ENCODE results near the gene NPB. TPM values are rescaled to one million over a fixed set of nuclear protein-coding genes. Genes with fewer than 3 reads are reported as not detected.

The NPB gene
- total and polyA plus RNA-seq, 2 of the 8 experiments (the other 6 are each of a cell fraction or from before 2014, with no cell fraction given), result 1.5 to 2.5 TPM

DNA sequence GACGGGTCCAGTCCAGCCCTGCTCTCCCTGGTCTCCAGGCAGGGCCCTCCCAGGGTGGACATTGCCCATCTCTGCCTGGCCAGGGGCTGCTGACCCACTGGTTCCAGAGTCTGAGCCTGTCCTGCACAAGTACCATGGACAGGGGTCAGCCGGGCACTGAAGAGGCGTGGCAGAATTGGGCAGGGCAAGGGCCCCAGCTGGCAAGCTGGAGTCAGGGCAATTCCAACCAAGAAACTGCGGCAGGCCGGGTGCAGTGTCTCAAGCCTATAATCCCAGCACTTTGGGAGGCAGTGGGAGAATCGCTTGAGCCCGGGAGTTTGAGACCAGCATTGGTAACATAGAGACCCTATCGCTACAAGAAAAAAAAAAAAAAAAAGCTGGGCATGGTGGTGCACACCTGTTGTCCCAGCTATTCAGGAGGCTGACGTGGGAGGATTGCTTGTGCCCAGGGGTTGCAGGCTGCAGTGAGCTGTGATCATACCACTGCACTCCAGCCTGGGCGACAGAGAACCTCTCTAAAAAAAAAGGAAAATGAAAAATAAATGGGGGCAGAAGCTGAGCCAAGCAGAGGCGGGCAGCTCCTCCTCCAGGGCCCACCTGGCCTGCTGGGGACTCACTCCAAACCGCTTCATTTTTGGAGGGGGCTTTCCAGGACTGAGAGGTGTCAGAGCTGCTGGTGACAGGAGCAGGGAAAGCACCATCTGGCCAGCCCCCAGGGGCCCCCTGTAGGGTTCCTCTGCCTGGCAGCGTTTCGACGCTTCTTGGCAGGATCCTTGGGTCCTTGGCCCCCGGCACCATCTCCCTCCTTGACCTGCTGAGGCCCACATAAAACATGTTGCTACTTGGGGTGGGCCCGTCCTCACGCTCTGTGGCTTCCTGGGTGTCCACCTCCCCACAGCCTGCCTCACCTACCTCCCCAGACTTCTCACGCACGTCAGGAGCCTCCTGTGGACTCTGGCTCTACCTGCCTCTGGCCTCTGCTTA, 28.4 kb downstream of the NPB start:
- no peak overlapping the region for H3K27ac ChIP-seq (ENCODE audit: low read depth, low read length)
- 85% methylated on average over 20 of the region's 20 CpGs; no CpG with 5 or more reads in 1 of the 2 experiments for WGBS, 2 experiments (ENCODE audit: extremely low coverage in 1 of 2, insufficient coverage in 1 of 2, insufficient read length in 1 of 2, insufficient replicate concordance in 2 of 2, low coverage in 1 of 2, low lambda C conversion rate in 2 of 2, missing lambda C conversion rate in 1 of 2)
- no peak overlapping the region for H3K4ac ChIP-seq (replicated peaks; ENCODE audit: insufficient read length, low read depth, low read length)
- H4K5ac ChIP-seq (ENCODE audit: insufficient read length, low read depth, low read length), result no peak overlapping the region
- H2BK20ac ChIP-seq (ENCODE audit: low read length), result no peak overlapping the region
- H3K27me3 ChIP-seq (replicated peaks in 1 of 4; ENCODE audit: control insufficient read depth in 3 of 4, extremely low read depth in 1 of 4, insufficient read depth in 3 of 4, low read length in 3 of 4), result peaks cover 0 to 12% (median 9%) of the 10 kb centered on the region in 4 experiments; a peak in 4 of 7 replicates
- no peak overlapping the region for H4K8ac ChIP-seq (ENCODE audit: extremely low read depth, insufficient read depth, low read length)
- H3K9me3 ChIP-seq (ENCODE audit: insufficient read depth in 2 of 2, low read depth in 1 of 2, low read length in 1 of 2), result no peaks in the 10 kb centered on the region
- peaks cover 0 to 25% (median 9%) of the 10 kb centered on the region in 4 experiments; a peak in 5 of 8 replicates for H3K36me3 ChIP-seq (ENCODE audit: control insufficient read depth in 2 of 4, insufficient read depth in 4 of 4, low read length in 3 of 4)
- H2BK15ac ChIP-seq (ENCODE audit: low read length), result no peak overlapping the region
- no peak overlapping the region for H3K4me2 ChIP-seq (ENCODE audit: insufficient read depth in 1 of 2, low read depth in 2 of 2, low read length in 2 of 2)
- no peak overlapping the region for H3K14ac ChIP-seq (ENCODE audit: insufficient read length)
- H2AK5ac ChIP-seq (ENCODE audit: low read depth, low read length), result no peak overlapping the region
- H3K79me2 ChIP-seq (ENCODE audit: control insufficient read depth in 1 of 2, insufficient read depth in 2 of 2, low read length in 2 of 2), result peaks cover 6 to 12% of the 10 kb centered on the region in 2 experiments; a peak in 3 of 4 replicates
- H3K23me2 ChIP-seq (ENCODE audit: low read depth, low read length), result peaks cover 15% of the 10 kb centered on the region; the same call in 1 of the 2 replicates
- peaks cover 0 to 16% (median 8%) of the 10 kb centered on the region in 4 experiments; a peak in 5 of 7 replicates for H3K4me1 ChIP-seq (replicated peaks in 1 of 4; ENCODE audit: control insufficient read depth in 3 of 4, insufficient read depth in 4 of 4, low read length in 3 of 4)
- H3K79me1 ChIP-seq (ENCODE audit: low read depth, low read length), result peaks cover 8% of the 10 kb centered on the region
- H3K18ac ChIP-seq (ENCODE audit: extremely low read depth, low read length), result no peak overlapping the region
- ChIA-PET CTCF (ENCODE audit: partially characterized antibody) (interaction anchor here (0.6 to 3.8 kb wide), 11 partner anchors 10 to 433 kb away, joined by 3 to 16 read pairs (median 4); partner anchors contain the start of gene NOTUM), POLR2A (ENCODE audit: partially characterized antibody) (interaction anchor here (0.6 to 14.6 kb wide), 32 partner anchors 5 to 419 kb away, joined by 3 to 150 read pairs (median 3); partner anchors contain the start of genes ASPSCR1, CENPX, DUS1L and LRRC45)
- H2BK12ac ChIP-seq (ENCODE audit: low read depth, low read length), result no peak overlapping the region
- DNase-seq (ENCODE audit: low read depth in 1 of 2, low spot score in 2 of 2), result no peak
- peaks cover 14 to 26% of the 10 kb centered on the region in 2 experiments for H4K20me1 ChIP-seq (replicated peaks in 1 of 2; ENCODE audit: control insufficient read depth in 1 of 2, insufficient read depth in 2 of 2, low read length in 2 of 2)
- H3K9ac ChIP-seq (replicated peaks in 1 of 4; ENCODE audit: extremely low read depth in 1 of 4, low read depth in 3 of 4, low read length in 3 of 4), result no peak overlapping the region
- TF ChIP-seq CHD2 (IDR thresholded peaks at IDR 0.05; ENCODE audit: low read length) (no peak), SIN3A (conservative IDR thresholded peaks at IDR 0.05 in 1 of 2, IDR thresholded peaks at IDR 0.05 in 1 of 2; ENCODE audit: low read depth in 1 of 2, low read length in 2 of 2) (peak in 1 of 2 experiments; percentile 75; a peak in 2 of 4 replicates)
- H4K91ac ChIP-seq (replicated peaks; ENCODE audit: insufficient read length, low read length), result no peak overlapping the region
- no peak overlapping the region for H2AFZ ChIP-seq (ENCODE audit: low read length)
- H3K23ac ChIP-seq (ENCODE audit: insufficient read length), result no peak overlapping the region
- no peak for FAIRE-seq
- H2BK120ac ChIP-seq (replicated peaks; ENCODE audit: low read depth, low read length), result no peak overlapping the region
- H2BK5ac ChIP-seq (ENCODE audit: low read depth, low read length), result no peak overlapping the region
- no peak overlapping the region for H3K56ac ChIP-seq (replicated peaks; ENCODE audit: insufficient read length, low read depth, low read length)
- no peak overlapping the region for H3K4me3 ChIP-seq (ENCODE audit: extremely low read depth in 1 of 4, insufficient read depth in 2 of 4, low read depth in 3 of 4, low read length in 4 of 4)
